IMR-90 (cell line): ENCODE results near the gene DAPK3. TPM values are rescaled to one million over a fixed set of nuclear protein-coding genes. Genes with fewer than 3 reads are reported as not detected.

ENCODE experiments used
- ATAC-seq: fragments of 200-7000 bp; cut with Tn5 transposase; 2 replicates; pipeline ENCODE4 v1.9.1; 2020; ENCODE audit warnings: low read depth, mild to moderate bottlenecking, moderate library complexity
- BruUV-seq: library from RNA; stranded (reverse); fragments of 400-500 nt; replicated peaks from 2 replicates; lab custom pipeline; 2021; lab: Mats Ljungman, UMichigan
- CTCF ChIA-PET: fragments of 300-600 bp; formaldehyde crosslinking; extraction: SDS; loops from one replicate; lab custom pipeline; 2021; ENCODE audit warnings: antibody characterized with exemption; lab: Yijun Ruan, JAX
- POLR2A ChIA-PET: fragments of 300-600 bp; sonication (Branson Sonifier 250); formaldehyde crosslinking; loops from one replicate; lab custom pipeline; 2022; ENCODE audit warnings: antibody characterized with exemption; ENCODE audit not compliant: unreplicated experiment; lab: Charles Lee
- DNase-seq: peaks from one replicate; pipeline ENCODE4 v3.0.0; 2013
- H2AFZ ChIP-seq: replicated peaks from 2 replicates; pipeline ENCODE3; 2013; ENCODE audit warnings: low read length, mild to moderate bottlenecking; ENCODE audit not compliant: poor library complexity
- H2AK5ac ChIP-seq: 2 replicates; pipeline ENCODE4 v1.6.1; 2013; ENCODE audit warnings: low read depth, low read length, inconsistent platforms
- H2AK9ac ChIP-seq: replicated peaks from 2 replicates; pipeline ENCODE3; 2013; ENCODE audit warnings: mild to moderate bottlenecking, low read depth, low read length, moderate library complexity; ENCODE audit not compliant: poor library complexity
- H2BK120ac ChIP-seq: 2 replicates; pipeline ENCODE4 v1.6.1; 2013; ENCODE audit warnings: low read depth, low read length, inconsistent platforms
- H2BK15ac ChIP-seq: 3 replicates; pipeline ENCODE4 v1.6.1; 2013; ENCODE audit warnings: low read depth, low read length, inconsistent platforms
- H2BK20ac ChIP-seq: 2 replicates; pipeline ENCODE4 v1.6.1; 2013; ENCODE audit warnings: low read depth, mild to moderate bottlenecking, inconsistent platforms, low read length, moderate library complexity
- H2BK5ac ChIP-seq: 2 replicates; pipeline ENCODE4 v1.6.1; 2013; ENCODE audit warnings: mild to moderate bottlenecking, low read depth, low read length, inconsistent platforms; ENCODE audit not compliant: poor library complexity, severe bottlenecking
- H3K14ac ChIP-seq: replicated peaks from 2 replicates; pipeline ENCODE4 v1.6.1; 2013; ENCODE audit warnings: low read depth, low read length, inconsistent platforms
- H3K18ac ChIP-seq: 2 replicates; pipeline ENCODE4 v1.6.1; 2013; ENCODE audit warnings: low read depth, low read length, control low read depth
- H3K23ac ChIP-seq: 2 replicates; pipeline ENCODE4 v1.6.1; 2013; ENCODE audit warnings: low read depth, low read length, inconsistent platforms
- H3K27ac ChIP-seq: 2 replicates; pipeline ENCODE4 v1.5.1; 2013; ENCODE audit warnings: mild to moderate bottlenecking, control low read depth, low read length; ENCODE audit not compliant: insufficient read depth
- H3K27me3 ChIP-seq: 2 replicates; pipeline ENCODE4 v1.6.1; 2013; ENCODE audit warnings: low read length; ENCODE audit not compliant: control insufficient read depth, insufficient read depth
- H3K36me3 ChIP-seq: 2 replicates; pipeline ENCODE4 v1.6.1; 2013; ENCODE audit warnings: low read length, mixed read lengths; ENCODE audit not compliant: control insufficient read depth, insufficient read depth
- H3K4ac ChIP-seq: 2 replicates; pipeline ENCODE4 v1.6.1; 2013; ENCODE audit warnings: low read depth, low read length, inconsistent platforms
- H3K4me1 ChIP-seq: 2 replicates; pipeline ENCODE4 v1.6.1; 2013; ENCODE audit warnings: low read length, mixed read lengths; ENCODE audit not compliant: control insufficient read depth, insufficient read depth
- H3K4me2 ChIP-seq: 2 replicates; pipeline ENCODE4 v1.6.1; 2013; ENCODE audit warnings: low read depth, mild to moderate bottlenecking, control low read depth, low read length, moderate library complexity
- H3K4me3 ChIP-seq: 2 replicates; pipeline ENCODE4 v1.5.1; 2013; ENCODE audit warnings: low read depth, mild to moderate bottlenecking, control low read depth, low read length, moderate library complexity; ENCODE audit not compliant: insufficient read depth
- H3K56ac ChIP-seq: 2 replicates; pipeline ENCODE4 v1.6.1; 2013; ENCODE audit warnings: low read length, inconsistent platforms; ENCODE audit not compliant: insufficient read depth; ENCODE audit errors: extremely low read depth
- H3K79me1 ChIP-seq, 2 experiments: 2 replicates each; pipeline ENCODE4 v1.6.1; 2013; ENCODE audit warnings: low read length in 2 of 2, inconsistent platforms in 1 of 2, low read depth in 1 of 2
- H3K9ac ChIP-seq: 2 replicates; pipeline ENCODE4 v1.6.1; 2013; ENCODE audit warnings: low read depth, low read length, control low read depth
- H3K9me1 ChIP-seq: 2 replicates; pipeline ENCODE4 v1.6.1; 2013; ENCODE audit warnings: low read length, inconsistent platforms; ENCODE audit not compliant: insufficient read depth
- H3K9me3 ChIP-seq: 2 replicates; pipeline ENCODE4 v1.6.1; 2013; ENCODE audit warnings: low read length; ENCODE audit not compliant: control insufficient read depth, insufficient read depth
- H4K20me1 ChIP-seq: 2 replicates; pipeline ENCODE4 v1.6.1; 2013; ENCODE audit warnings: low read length, inconsistent platforms; ENCODE audit not compliant: insufficient read depth
- H4K5ac ChIP-seq: 2 replicates; pipeline ENCODE4 v1.6.1; 2013; ENCODE audit warnings: mild to moderate bottlenecking, low read depth, low read length, control low read depth
- H4K8ac ChIP-seq, 2 experiments: 2 replicates each; pipeline ENCODE4 v1.6.1; 2013; ENCODE audit warnings: low read depth in 2 of 2, low read length in 2 of 2, control low read depth in 1 of 2, inconsistent platforms in 1 of 2
- H4K91ac ChIP-seq: 2 replicates; pipeline ENCODE4 v1.6.1; 2013; ENCODE audit warnings: low read depth, low read length, inconsistent platforms; ENCODE audit not compliant: insufficient read depth
- BHLHE40 ChIP-seq: fragments of 150-350 bp; IDR thresholded peaks from 2 replicates; pipeline ENCODE4 v1.6.1; 2016; ENCODE audit warnings: mild to moderate bottlenecking, low read depth, low read length
- CEBPB ChIP-seq: IDR thresholded peaks from 2 replicates; pipeline ENCODE4 v1.6.1; 2012; ENCODE audit warnings: low read depth, low read length, improper control_type of control experiment
- FOS ChIP-seq: fragments of 150-350 bp; IDR thresholded peaks from 2 replicates; pipeline ENCODE4 v1.6.1; 2016; ENCODE audit warnings: low read depth, low read length
- MAFK ChIP-seq: IDR thresholded peaks from 2 replicates; pipeline ENCODE4 v1.6.1; 2012; ENCODE audit warnings: low read depth, low read length, improper control_type of control experiment
- MAZ ChIP-seq: IDR thresholded peaks from 2 replicates; pipeline ENCODE4 v1.6.1; 2012; ENCODE audit warnings: low read depth, mild to moderate bottlenecking, low read length, improper control_type of control experiment, moderate library complexity, borderline replicate concordance
- MXI1 ChIP-seq: IDR thresholded peaks from 2 replicates; pipeline ENCODE4 v1.6.1; 2012; ENCODE audit warnings: low read depth, mild to moderate bottlenecking, low read length, moderate library complexity, borderline replicate concordance
- NFE2L2 ChIP-seq: fragments of 150-350 bp; IDR thresholded peaks from 2 replicates; pipeline ENCODE4 v1.6.1; 2016; ENCODE audit warnings: low read depth, mild to moderate bottlenecking, low read length
- POLR2A ChIP-seq: IDR thresholded peaks from 2 replicates; pipeline ENCODE4 v1.6.1; 2012; ENCODE audit warnings: mild to moderate bottlenecking, low read depth, low read length
- RAD21 ChIP-seq: IDR thresholded peaks from 2 replicates; pipeline ENCODE4 v1.6.1; 2012; ENCODE audit warnings: low read length, improper control_type of control experiment
- RCOR1 ChIP-seq: IDR thresholded peaks from 2 replicates; pipeline ENCODE4 v1.6.1; 2012; ENCODE audit warnings: mild to moderate bottlenecking, low read length, improper control_type of control experiment; ENCODE audit not compliant: insufficient replicate concordance
- SMC3 ChIP-seq: fragments of 150-350 bp; IDR thresholded peaks from 2 replicates; pipeline ENCODE4 v1.6.1; 2016; ENCODE audit warnings: low read depth, mild to moderate bottlenecking, antibody characterized with exemption, low read length, moderate library complexity
- WGBS, 2 experiments: methylation state at CpG; one replicate each; pipeline versions ENCODE4 v1.1.5 to v1.1.7; 2013; ENCODE audit warnings: missing lambda C conversion rate in 2 of 2; ENCODE audit not compliant: insufficient read length in 1 of 2; ENCODE audit errors: extremely low coverage in 2 of 2; 5-methylcytosine and 5-hydroxymethylcytosine counted together
- dilution Hi-C: fragments of 300-500 bp; cut with HindIII; formaldehyde crosslinking; loops from one replicate; pipeline ENCODE4 v1.14.3; 2018; ENCODE audit warnings: low sequenced_read_pairs; ENCODE audit not compliant: unreplicated experiment
- in situ Hi-C: fragments of 300-500 bp; cut with MboI; formaldehyde crosslinking; loops from 3 replicates; pipeline ENCODE4 v1.14.3; 2019; ENCODE audit warnings: low sequenced_read_pairs, inconsistent platforms, mixed read lengths
- intact Hi-C: fragments of 100-400 bp; cut with micrococcal nuclease; formaldehyde crosslinking; loops from 2 replicates; pipeline ENCODE4 v1.10.0; 2022
- polyA plus RNA-seq, 3 experiments: library from polyadenylated mRNA; depleted of rRNA; stranded (reverse); fragments of >200 nt; gene quantifications; 2 replicates each; pipeline ENCODE4 v1.2.3, GENCODE V29; 2012; ENCODE audit warnings: low replicate concordance in 1 of 3
- total RNA-seq: library from RNA; depleted of rRNA; stranded (reverse); fragments of >200 nt; gene quantifications from 2 replicates; pipeline ENCODE4 v1.2.3, GENCODE V29; 2012
- TF ChIP-seq, protein P1 (sequence below): conservative IDR thresholded peaks from 2 replicates; pipeline ENCODE4 v1.5.1; 2012; ENCODE audit warnings: mild to moderate bottlenecking, low read depth, low read length, improper control_type of control experiment
- TF ChIP-seq, protein P2 (sequence below): fragments of 150-350 bp; IDR thresholded peaks from 2 replicates; pipeline ENCODE4 v1.6.1; 2017; ENCODE audit warnings: mild to moderate bottlenecking, antibody characterized with exemption, low read length, low read depth
- TF ChIP-seq, protein P3 (sequence below): fragments of 150-350 bp; IDR thresholded peaks from 2 replicates; pipeline ENCODE4 v1.6.1; 2016; ENCODE audit warnings: low read depth, mild to moderate bottlenecking, low read length, moderate library complexity, borderline replicate concordance

Gene DAPK3
- total and polyA plus RNA-seq, 2 of the 4 experiments (the other 2 are of a cell fraction) = 145 to 188 TPM

DNA sequence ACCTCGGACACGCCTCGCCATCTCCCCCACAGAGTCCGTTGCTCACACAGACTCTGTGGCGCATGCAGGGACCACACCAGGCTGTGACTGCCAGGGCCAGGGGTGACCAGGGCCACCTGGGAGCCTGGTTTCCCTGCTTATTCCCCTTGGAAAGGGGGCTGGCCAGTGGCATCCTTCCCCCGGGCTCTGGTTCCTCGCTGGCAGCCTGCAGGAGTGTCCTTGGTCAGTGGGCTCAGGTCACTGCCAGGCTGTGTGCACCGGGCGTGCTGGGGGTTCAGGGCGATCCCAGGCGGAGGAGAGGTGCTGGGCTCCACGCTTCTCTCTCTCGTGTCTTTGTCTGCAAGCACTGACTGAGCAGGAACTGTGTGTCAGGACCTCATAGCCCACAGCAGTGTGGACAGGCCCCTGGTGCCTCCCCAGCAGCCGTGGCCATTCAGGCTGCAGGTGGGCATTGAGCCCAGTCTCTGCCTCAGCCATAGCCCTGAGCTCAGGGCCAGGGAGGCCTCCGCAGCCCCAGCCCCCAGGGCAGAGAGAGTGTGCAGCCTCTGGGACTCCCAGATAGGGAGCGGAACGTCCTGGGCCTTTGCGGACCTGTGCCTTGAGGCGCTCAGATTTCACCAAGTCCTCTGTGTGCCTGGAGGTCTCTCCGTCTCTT, 43.1 kb upstream of the DAPK3 start:
- Histone ChIP-seq H2AK9ac (no peak overlapping the region), H3K14ac (no peak overlapping the region), H3K4me1 (peaks cover 17% of the 10 kb centered on the region), H4K5ac (no peak overlapping the region), H3K23ac (no peak overlapping the region), H3K27ac (no peak overlapping the region), H3K4ac (no peak overlapping the region), H2AK5ac (no peak overlapping the region), H3K9me1 (no peaks in the 10 kb centered on the region), H3K36me3 (peaks cover 44% of the 10 kb centered on the region), H3K18ac (no peak overlapping the region), H4K91ac (no peak overlapping the region), H3K79me1 (peaks cover 18 to 88% of the 10 kb centered on the region in 2 experiments), H4K20me1 (peaks cover 86% of the 10 kb centered on the region), H2BK20ac (no peak overlapping the region), H2BK15ac (no peak overlapping the region), H2AFZ (no peak overlapping the region), H3K4me2 (no peak overlapping the region), H3K4me3 (no peak overlapping the region), H3K9ac (no peak overlapping the region), H2BK5ac (no peak overlapping the region), H3K27me3 (no peaks in the 10 kb centered on the region), H2BK120ac (no peak overlapping the region), H3K56ac (no peak overlapping the region), H3K9me3 (no peaks in the 10 kb centered on the region), H4K8ac (no peak overlapping the region)
- no peak for DNase-seq
- intact Hi-C loops (no loop called here), in situ Hi-C loops (no loop called here), dilution Hi-C loops (no loop called here)
- POLR2A ChIA-PET = no interaction called here
- WGBS, 2 experiments = 81% methylated on average over 10 of the region's 20 CpGs; no CpG with 5 or more reads in 1 of the 2 experiments
- TF ChIP-seq MAFK = no peak
- TF ChIP-seq, protein P1, sequence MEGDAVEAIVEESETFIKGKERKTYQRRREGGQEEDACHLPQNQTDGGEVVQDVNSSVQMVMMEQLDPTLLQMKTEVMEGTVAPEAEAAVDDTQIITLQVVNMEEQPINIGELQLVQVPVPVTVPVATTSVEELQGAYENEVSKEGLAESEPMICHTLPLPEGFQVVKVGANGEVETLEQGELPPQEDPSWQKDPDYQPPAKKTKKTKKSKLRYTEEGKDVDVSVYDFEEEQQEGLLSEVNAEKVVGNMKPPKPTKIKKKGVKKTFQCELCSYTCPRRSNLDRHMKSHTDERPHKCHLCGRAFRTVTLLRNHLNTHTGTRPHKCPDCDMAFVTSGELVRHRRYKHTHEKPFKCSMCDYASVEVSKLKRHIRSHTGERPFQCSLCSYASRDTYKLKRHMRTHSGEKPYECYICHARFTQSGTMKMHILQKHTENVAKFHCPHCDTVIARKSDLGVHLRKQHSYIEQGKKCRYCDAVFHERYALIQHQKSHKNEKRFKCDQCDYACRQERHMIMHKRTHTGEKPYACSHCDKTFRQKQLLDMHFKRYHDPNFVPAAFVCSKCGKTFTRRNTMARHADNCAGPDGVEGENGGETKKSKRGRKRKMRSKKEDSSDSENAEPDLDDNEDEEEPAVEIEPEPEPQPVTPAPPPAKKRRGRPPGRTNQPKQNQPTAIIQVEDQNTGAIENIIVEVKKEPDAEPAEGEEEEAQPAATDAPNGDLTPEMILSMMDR = no peak
- TF ChIP-seq RCOR1 = no peak
- TF ChIP-seq, protein P2, sequence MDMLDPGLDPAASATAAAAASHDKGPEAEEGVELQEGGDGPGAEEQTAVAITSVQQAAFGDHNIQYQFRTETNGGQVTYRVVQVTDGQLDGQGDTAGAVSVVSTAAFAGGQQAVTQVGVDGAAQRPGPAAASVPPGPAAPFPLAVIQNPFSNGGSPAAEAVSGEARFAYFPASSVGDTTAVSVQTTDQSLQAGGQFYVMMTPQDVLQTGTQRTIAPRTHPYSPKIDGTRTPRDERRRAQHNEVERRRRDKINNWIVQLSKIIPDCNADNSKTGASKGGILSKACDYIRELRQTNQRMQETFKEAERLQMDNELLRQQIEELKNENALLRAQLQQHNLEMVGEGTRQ = no peak
- no peak for TF ChIP-seq RAD21
- no peak for TF ChIP-seq MAZ
- no peak for TF ChIP-seq SMC3
- TF ChIP-seq MXI1 = no peak
- no peak for TF ChIP-seq NFE2L2
- TF ChIP-seq, protein P3, sequence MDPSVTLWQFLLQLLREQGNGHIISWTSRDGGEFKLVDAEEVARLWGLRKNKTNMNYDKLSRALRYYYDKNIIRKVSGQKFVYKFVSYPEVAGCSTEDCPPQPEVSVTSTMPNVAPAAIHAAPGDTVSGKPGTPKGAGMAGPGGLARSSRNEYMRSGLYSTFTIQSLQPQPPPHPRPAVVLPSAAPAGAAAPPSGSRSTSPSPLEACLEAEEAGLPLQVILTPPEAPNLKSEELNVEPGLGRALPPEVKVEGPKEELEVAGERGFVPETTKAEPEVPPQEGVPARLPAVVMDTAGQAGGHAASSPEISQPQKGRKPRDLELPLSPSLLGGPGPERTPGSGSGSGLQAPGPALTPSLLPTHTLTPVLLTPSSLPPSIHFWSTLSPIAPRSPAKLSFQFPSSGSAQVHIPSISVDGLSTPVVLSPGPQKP = no peak
- no peak for TF ChIP-seq BHLHE40
- no peak for TF ChIP-seq CEBPB
- TF ChIP-seq POLR2A = no peak
- no peak for TF ChIP-seq FOS
- BruUV-seq = no TSS peak
- CTCF ChIA-PET = no interaction called here
- no peak for ATAC-seq
